Lung (tissue), 12 donors: Measurements from ENCODE around the gene GDI1. TPM values are rescaled to one million over a fixed set of nuclear protein-coding genes. Genes with fewer than 3 reads are reported as not detected.

ENCODE experiments used
- ATAC-seq: fragments of 200-7000 bp; cut with Tn5 transposase; one replicate; pipeline ENCODE4 v1.9.1; 2020; ENCODE audit warnings: moderate number of reproducible peaks; ENCODE audit not compliant: insufficient read depth, low FRiP score
- DNase-seq, 3 donors: peaks; one replicate each; pipeline ENCODE4 v3.0.0-alpha.2; 2013 to 2017
- H3K27ac ChIP-seq, 2 donors: one replicate each; pipeline ENCODE4 v1.5.1; 2013; ENCODE audit warnings: mild to moderate bottlenecking in 2 of 2, moderate library complexity in 2 of 2, control low read depth in 1 of 2, inconsistent platforms in 1 of 2, low read depth in 1 of 2, low read length in 1 of 2
- H3K27me3 ChIP-seq, 3 donors: one replicate each; pipeline ENCODE4 v1.5.1; 2013; ENCODE audit warnings: low read length in 2 of 3; ENCODE audit not compliant: control insufficient read depth in 3 of 3, insufficient read depth in 3 of 3
- H3K36me3 ChIP-seq, 4 donors: one replicate each; pipeline ENCODE4 v1.5.1; 2013; ENCODE audit warnings: low read length in 4 of 4, mild to moderate bottlenecking in 1 of 4, moderate library complexity in 1 of 4; ENCODE audit not compliant: control insufficient read depth in 4 of 4, insufficient read depth in 4 of 4
- H3K4me1 ChIP-seq, 5 donors: one replicate each; pipeline ENCODE4 v1.5.1; 2013; ENCODE audit warnings: low read length in 5 of 5, mild to moderate bottlenecking in 2 of 5, moderate library complexity in 1 of 5; ENCODE audit not compliant: control insufficient read depth in 5 of 5, insufficient read depth in 5 of 5
- H3K4me3 ChIP-seq: one replicate; pipeline ENCODE4 v1.5.1; 2013; ENCODE audit warnings: mild to moderate bottlenecking, control low read depth, moderate library complexity
- H3K9ac ChIP-seq, 2 donors: one replicate each; pipeline ENCODE4 v1.5.1; 2013; ENCODE audit warnings: low read length in 2 of 2, control low read depth in 1 of 2; ENCODE audit not compliant: insufficient read depth in 1 of 2
- H3K9me3 ChIP-seq, 4 donors: one replicate each; pipeline ENCODE4 v1.5.1; 2013; ENCODE audit warnings: low read length in 3 of 4, mild to moderate bottlenecking in 1 of 4, moderate library complexity in 1 of 4; ENCODE audit not compliant: control insufficient read depth in 4 of 4, insufficient read depth in 3 of 4
- WGBS, 2 donors: extraction: QIAGEN DNeasy Blood & Tissue Kit; methylation state at CpG; one replicate each; pipeline ENCODE4 v1.1.7; 2013; 5-methylcytosine and 5-hydroxymethylcytosine counted together
- polyA plus RNA-seq, 2 donors: library from polyadenylated mRNA; stranded (reverse); fragments of 200-250 nt; gene quantifications; one replicate each; pipeline ENCODE4 v1.2.1, GENCODE V29; 2013
- total RNA-seq, 2 donors: library from RNA; depleted of rRNA in 1 of 2; stranded (reverse); fragments of >200 nt in 1 of 2; gene quantifications; one replicate each; pipeline ENCODE4 v1.2.1, GENCODE V29; 2014 to 2021
- TF ChIP-seq, protein P1 (sequence below): IDR thresholded peaks from 2 replicates; pipeline ENCODE4 v1.5.1; 2012; ENCODE audit warnings: mild to moderate bottlenecking; ENCODE audit errors: control extremely low read depth, extremely low read depth
- donor health status: control.
- donor health status: control.
- donor health status: Bipolar disorder and iron deficiency.
- donor health status: healthy.
- donor health status: DM: yes; HTN: yes; CAD: no.

GDI1 gene
- total and polyA plus RNA-seq, 4 donors = 64.0 to 130 (median 116) TPM

DNA sequence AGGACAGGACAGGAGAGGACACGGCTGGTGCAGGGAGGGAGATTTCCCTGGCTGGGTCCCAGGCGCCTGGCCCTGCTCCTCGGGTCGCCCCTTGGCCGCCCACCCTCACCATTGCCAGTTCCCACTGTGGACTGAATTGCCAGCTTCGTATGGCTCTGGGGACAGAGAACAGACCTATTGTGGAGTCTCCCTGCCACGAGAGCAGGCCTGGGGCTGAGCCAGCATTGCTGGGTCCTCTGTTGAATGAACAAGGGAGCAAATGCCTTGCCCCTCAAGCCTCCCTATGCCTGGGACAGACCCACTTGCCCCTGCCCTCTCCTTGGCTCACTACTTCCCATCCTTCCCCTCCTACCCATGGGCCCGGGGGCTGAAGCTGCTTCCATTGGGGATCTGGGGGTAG is 25.4 kb downstream of the GDI1 start:
- ATAC-seq = no peak
- H3K4me3 ChIP-seq = no peak overlapping the region
- peaks cover 2 to 12% (median 6%) of the 10 kb centered on the region in 4 donors for H3K36me3 ChIP-seq
- H3K27me3 ChIP-seq = no peaks in the 10 kb centered on the region
- TF ChIP-seq, protein P1, sequence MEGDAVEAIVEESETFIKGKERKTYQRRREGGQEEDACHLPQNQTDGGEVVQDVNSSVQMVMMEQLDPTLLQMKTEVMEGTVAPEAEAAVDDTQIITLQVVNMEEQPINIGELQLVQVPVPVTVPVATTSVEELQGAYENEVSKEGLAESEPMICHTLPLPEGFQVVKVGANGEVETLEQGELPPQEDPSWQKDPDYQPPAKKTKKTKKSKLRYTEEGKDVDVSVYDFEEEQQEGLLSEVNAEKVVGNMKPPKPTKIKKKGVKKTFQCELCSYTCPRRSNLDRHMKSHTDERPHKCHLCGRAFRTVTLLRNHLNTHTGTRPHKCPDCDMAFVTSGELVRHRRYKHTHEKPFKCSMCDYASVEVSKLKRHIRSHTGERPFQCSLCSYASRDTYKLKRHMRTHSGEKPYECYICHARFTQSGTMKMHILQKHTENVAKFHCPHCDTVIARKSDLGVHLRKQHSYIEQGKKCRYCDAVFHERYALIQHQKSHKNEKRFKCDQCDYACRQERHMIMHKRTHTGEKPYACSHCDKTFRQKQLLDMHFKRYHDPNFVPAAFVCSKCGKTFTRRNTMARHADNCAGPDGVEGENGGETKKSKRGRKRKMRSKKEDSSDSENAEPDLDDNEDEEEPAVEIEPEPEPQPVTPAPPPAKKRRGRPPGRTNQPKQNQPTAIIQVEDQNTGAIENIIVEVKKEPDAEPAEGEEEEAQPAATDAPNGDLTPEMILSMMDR = no peak
- H3K9ac ChIP-seq = no peak overlapping the region
- H3K9me3 ChIP-seq = no peaks in the 10 kb centered on the region
- 86 to 88% methylated on average over 1 to 8 of the region's 8 CpGs for WGBS, 2 donors
- DNase-seq = no peak
- H3K4me1 ChIP-seq = peaks cover 0 to 10% (median 0%) of the 10 kb centered on the region in 5 donors
- no peak overlapping the region for H3K27ac ChIP-seq

DNA sequence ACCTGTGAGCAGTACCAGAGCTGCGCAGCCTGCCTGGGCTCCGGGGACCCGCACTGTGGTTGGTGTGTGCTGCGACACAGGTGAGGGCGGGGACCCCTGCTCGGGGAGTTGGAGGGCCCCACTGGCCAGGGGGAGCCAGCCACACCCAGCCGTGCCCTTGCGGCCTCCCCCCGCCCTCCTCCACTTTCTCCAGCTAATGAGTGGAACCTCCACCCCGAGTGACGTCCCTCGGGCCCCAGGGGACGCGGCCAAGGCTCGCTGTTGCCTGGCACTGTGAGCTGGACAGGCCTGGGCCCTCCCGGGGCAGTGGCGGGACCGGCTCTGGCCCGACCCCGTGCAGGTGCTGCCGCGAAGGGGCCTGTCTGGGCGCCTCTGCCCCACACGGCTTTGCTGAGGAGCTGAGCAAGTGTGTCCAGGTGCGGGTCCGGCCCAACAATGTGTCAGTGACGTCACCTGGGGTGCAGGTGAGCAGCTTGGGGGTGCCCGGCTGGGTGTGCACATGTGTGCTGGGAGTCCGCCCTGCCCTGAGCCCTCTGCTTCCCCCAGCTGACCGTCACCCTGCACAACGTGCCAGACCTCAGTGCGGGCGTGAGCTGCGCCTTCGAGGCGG is 26.8 kb downstream of the GDI1 start:
- WGBS, 2 donors = 90 to 91% methylated on average over 12 to 36 of the region's 36 CpGs
- ATAC-seq (no peak), DNase-seq (no peak)
- Histone ChIP-seq H3K4me1 (peaks cover 0 to 10% (median 0%) of the 10 kb centered on the region in 5 donors), H3K36me3 (peaks cover 2 to 23% (median 6%) of the 10 kb centered on the region in 4 donors), H3K4me3 (no peak overlapping the region), H3K9me3 (peaks cover 0 to 5% (median 0%) of the 10 kb centered on the region in 4 donors), H3K27me3 (no peaks in the 10 kb centered on the region), H3K9ac (no peak overlapping the region), H3K27ac (no peak overlapping the region)
- TF ChIP-seq, protein P1 = no peak

DNA sequence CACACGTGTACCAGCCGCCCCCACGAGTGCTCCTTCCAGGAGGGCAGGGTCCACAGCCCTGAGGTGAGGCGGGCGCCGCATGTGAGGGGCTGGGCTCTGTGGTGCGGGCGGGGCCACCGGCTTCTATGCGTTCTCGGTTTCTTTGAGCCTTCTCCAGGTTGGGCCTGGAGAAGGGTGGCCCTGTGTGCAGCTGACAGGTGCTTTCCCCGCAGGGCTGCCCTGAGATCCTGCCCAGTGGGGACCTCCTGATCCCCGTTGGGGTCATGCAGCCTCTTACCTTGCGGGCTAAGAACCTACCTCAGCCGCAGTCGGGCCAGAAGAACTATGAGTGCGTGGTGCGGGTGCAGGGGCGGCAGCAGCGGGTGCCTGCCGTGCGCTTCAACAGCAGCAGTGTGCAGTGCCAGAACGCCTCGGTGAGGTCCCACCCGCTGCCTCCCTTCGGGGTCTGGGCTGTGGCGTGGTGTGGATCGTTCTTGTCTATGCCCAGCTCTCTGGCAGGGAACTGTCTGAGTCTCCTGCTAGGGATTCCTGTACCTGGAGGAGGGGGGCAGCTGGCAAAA is 27.9 kb downstream of the GDI1 start:
- H3K27me3 ChIP-seq = no peaks in the 10 kb centered on the region
- peaks cover 0 to 7% (median 0%) of the 10 kb centered on the region in 4 donors for H3K9me3 ChIP-seq
- WGBS, 2 donors = 94 to 98% methylated on average over 19 to 28 of the region's 28 CpGs
- H3K36me3 ChIP-seq = peaks cover 2 to 29% (median 7%) of the 10 kb centered on the region in 4 donors
- TF ChIP-seq, protein P1 = no peak
- no peak overlapping the region for H3K27ac ChIP-seq
- ATAC-seq (no peak), DNase-seq (no peak)
- H3K4me1 ChIP-seq = peaks cover 0 to 6% (median 0%) of the 10 kb centered on the region in 5 donors
- H3K9ac ChIP-seq = no peak overlapping the region
- H3K4me3 ChIP-seq = no peak overlapping the region
